ENCODE data around the gene KRTAP4-3.
"Not testable (repeated sequence)": the region's sequence is repeated elsewhere in the genome, so short reads cannot be mapped to it uniquely, and the experiment has no call there.

The KRTAP4-3 gene

DNA sequence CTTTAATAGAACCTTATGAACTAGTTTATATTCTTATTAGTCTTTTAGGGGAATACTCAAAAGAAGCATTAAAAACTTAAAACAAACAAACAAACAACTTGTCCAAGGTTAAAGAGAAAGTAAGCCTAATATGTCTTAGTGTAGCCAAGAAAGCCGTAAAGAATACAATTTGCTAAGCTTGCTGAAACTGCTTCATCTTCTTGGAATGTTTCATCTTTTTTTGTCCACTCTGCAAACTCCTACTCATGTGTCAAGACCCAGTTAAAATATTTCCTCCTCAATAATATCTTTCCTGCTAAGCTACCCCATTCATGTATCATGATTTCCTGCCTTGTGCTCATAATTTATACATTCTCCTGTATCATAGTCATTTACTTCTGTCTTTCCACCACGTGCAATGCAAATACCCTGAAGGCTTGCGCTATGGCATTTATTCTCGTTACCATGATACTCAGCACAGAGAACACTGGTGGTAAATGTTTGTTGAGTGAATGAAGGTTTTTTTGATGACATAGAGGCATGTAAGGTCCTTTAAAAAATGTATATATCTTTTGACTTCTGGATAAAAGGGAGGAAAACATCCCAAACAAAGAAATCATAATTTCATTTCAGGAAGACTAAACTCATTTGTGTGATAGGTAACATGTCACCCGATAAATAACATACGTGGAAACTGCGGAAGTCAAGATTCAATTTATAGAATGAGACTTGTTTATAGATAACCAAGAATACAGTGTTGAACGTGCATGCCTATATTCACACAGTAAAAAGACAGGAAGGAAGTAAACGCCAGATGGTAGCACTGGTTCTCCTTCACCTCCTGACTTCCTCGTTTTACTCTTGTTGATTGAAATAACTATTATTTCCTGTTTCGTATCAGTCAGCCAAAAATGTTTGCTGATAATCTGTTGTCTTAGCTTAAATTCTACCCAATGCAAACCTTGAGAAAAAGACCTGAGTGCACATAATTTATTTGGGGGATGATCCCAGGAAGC lies 48.0 kb downstream of the KRTAP4-3 start:
- not testable (repeated sequence) for H3K4me3 ChIP-seq (ENCODE audit: low read depth, low read length)

DNA sequence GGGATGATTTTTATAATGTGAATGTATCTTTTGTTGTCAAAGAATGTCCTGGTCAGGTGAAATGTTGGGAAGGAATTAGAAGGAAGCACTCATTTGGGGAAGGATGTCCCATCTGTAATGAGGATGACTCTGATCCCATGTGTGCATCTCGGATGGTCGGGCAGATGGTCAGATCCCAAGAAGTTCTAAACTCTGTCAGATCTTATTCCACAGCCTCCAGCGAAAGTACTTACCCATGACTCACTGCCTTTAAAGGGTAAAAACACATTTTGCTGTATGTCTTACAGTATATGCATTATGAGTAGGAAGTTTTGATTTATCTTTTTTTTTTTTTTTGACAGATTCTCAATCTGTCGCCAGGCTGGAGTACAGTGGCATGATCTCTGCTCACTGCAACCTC lies 49.3 kb downstream of the KRTAP4-3 start:
- H3K4me3 ChIP-seq (ENCODE audit: low read depth, low read length) = no peak overlapping the region

DNA sequence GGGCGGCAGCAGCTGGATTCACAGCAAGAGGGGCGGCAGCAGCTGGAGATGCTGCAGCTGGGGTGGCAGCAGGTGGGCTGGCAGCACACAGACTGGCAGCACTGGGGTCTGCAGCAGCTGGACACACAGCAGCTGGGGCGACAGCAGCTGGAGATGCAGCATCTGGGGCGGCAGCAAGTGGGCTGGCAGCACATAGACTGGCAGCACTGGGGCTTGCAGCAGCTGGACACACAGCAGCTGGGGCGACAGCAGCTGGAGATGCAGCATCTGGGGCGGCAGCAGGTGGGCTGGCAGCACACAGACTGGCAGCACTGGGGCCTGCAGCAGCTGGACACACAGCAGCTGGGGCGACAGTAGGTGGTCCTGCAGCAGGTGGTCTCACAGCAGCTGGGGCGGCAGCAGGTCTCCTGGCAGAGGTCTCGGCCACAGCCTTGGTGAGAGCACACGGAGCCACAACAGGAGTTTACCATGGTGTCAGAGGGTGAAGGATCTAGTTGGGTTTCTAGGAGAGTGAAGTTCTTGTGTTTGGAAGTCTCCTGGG lies 50.1 kb downstream of the KRTAP4-3 start, which contains the start of gene KRTAP4-11:
Gene KRTAP4-11, minus strand, starts transcription at position 528 of the 541 bp plus-strand sequence. Its CDS starts 58 bp downstream, at position 470.
- not testable (repeated sequence) for H3K4me3 ChIP-seq (ENCODE audit: low read depth, low read length)
